Gastrocnemius medialis (tissue), 4 donors: Measurements from ENCODE around the gene PEX5L. TPM values are rescaled to one million over a fixed set of nuclear protein-coding genes. Genes with fewer than 3 reads are reported as not detected.

ENCODE experiments used
- ATAC-seq, 2 donors: fragments of 150-250 bp; one replicate each; pipeline ENCODE4 v1.9.1; 2016
- DNase-seq, 2 donors: peaks; one replicate each; pipeline ENCODE4 v3.0.0-alpha.2; 2019
- H3K27ac ChIP-seq, 4 donors: fragments of 200-600 bp; sonication (generic); 1 replicate in 1 of 4; 2 replicates in 3 of 4; pipeline ENCODE4 v1.5.1; 2016 to 2018; ENCODE audit warnings: mild to moderate bottlenecking in 2 of 4, moderate library complexity in 1 of 4
- H3K27me3 ChIP-seq, 3 donors: fragments of 200-600 bp; sonication (generic) in 2 of 3; 1 replicate in 1 of 3; 2 replicates in 2 of 3; pipeline versions ENCODE4 v1.5.1 to v1.6.0; 2016 to 2019; ENCODE audit warnings: mild to moderate bottlenecking in 1 of 3, moderate library complexity in 1 of 3
- H3K36me3 ChIP-seq, 2 donors: fragments of 200-600 bp; sonication (generic) in 1 of 2; one replicate each; pipeline ENCODE4 v1.5.1; 2017 to 2018
- H3K4me1 ChIP-seq, 2 donors: fragments of 200-600 bp; sonication (generic) in 1 of 2; one replicate each; pipeline ENCODE4 v1.5.1; 2016 to 2017; ENCODE audit warnings: mild to moderate bottlenecking in 2 of 2
- H3K4me3 ChIP-seq, 4 donors: fragments of 200-600 bp; sonication (generic) in 3 of 4; 1 replicate in 1 of 4; 2 replicates in 3 of 4; pipeline ENCODE4 v1.5.1; 2016 to 2019; ENCODE audit warnings: mild to moderate bottlenecking in 2 of 4
- H3K9me3 ChIP-seq, 3 donors: fragments of 200-600 bp; sonication (generic) in 2 of 3; 1 replicate in 1 of 3; 2 replicates in 2 of 3; pipeline ENCODE4 v1.5.1; 2016 to 2019
- CTCF ChIP-seq, 5 experiments: fragments of 450-650 bp in 3 of 5; fragments of 200-600 bp in 2 of 5; sonication (generic) in 2 of 5; IDR thresholded peaks in 4 of 5; conservative IDR thresholded peaks in 1 of 5; 1 replicate in 4 of 5; 2 replicates in 1 of 5; pipeline ENCODE4 v1.5.1; 2016 to 2019; ENCODE audit warnings: antibody characterized with exemption in 5 of 5, mild to moderate bottlenecking in 3 of 5, moderate library complexity in 3 of 5
- POLR2A ChIP-seq, 2 donors: fragments of 450-650 bp; IDR thresholded peaks; one replicate each; pipeline ENCODE4 v1.6.1; 2017; ENCODE audit warnings: antibody characterized with exemption in 2 of 2, mild to moderate bottlenecking in 2 of 2, moderate library complexity in 2 of 2
- in situ Hi-C, 4 donors: fragments of 200-750 bp; cut with MboI; loops; one replicate each; pipeline versions ENCODE4 v1.15.0 to v1.8.0; 2017; ENCODE audit warnings: low sequenced_read_pairs in 4 of 4
- intact Hi-C: fragments of 100-400 bp; cut with DNase I; formaldehyde crosslinking; loops from one replicate; pipeline ENCODE4 v1.15.1; 2023; ENCODE audit warnings: low total_unique reads
- total RNA-seq, 4 donors: library from RNA; depleted of rRNA; stranded (reverse); fragments of >200 nt; gene quantifications; one replicate each; pipeline versions ENCODE4 v1.1.0 to v1.2.3, GENCODE V29; 2016

PEX5L gene
- total RNA-seq, 4 donors from 2014 or later = 0.16 TPM; not detected in 3

- Histone ChIP-seq H3K27ac (no peak overlapping the region), H3K36me3 (no peaks in the 10 kb centered on the region), H3K4me1 (no peaks in the 10 kb centered on the region), H3K4me3 (no peak overlapping the region), H3K9me3 (no peaks in the 10 kb centered on the region), H3K27me3 (no peaks in the 10 kb centered on the region)
- TF ChIP-seq CTCF (IDR thresholded peaks at IDR 0.05 in 4 of 5, conservative IDR thresholded peaks at IDR 0.05 in 1 of 5) (no peak), POLR2A (IDR thresholded peaks at IDR 0.05) (no peak)
- in situ Hi-C loops (no loop called here), intact Hi-C loops (no loop called here)
- no peak for ATAC-seq
- no peak for DNase-seq
Measured at GRCh38 chr3:179958143-179958542, 78.6 kb downstream of the PEX5L start.

- Histone ChIP-seq H3K4me3 (no peak overlapping the region), H3K4me1 (no peaks in the 10 kb centered on the region), H3K36me3 (no peaks in the 10 kb centered on the region), H3K27ac (no peak overlapping the region), H3K27me3 (no peaks in the 10 kb centered on the region), H3K9me3 (no peaks in the 10 kb centered on the region)
- intact Hi-C loops = no loop called here
- TF ChIP-seq POLR2A (IDR thresholded peaks at IDR 0.05) (no peak), CTCF (IDR thresholded peaks at IDR 0.05 in 4 of 5, conservative IDR thresholded peaks at IDR 0.05 in 1 of 5) (no peak)
- in situ Hi-C loops = no loop called here
- ATAC-seq (no peak), DNase-seq (no peak)
Measured at GRCh38 chr3:179957264-179957845, 79.4 kb downstream of the PEX5L start.

- H3K4me1 ChIP-seq = no peaks in the 10 kb centered on the region
- in situ Hi-C loops (no loop called here), intact Hi-C loops (no loop called here)
- no peak overlapping the region for H3K4me3 ChIP-seq
- TF ChIP-seq CTCF (IDR thresholded peaks at IDR 0.05 in 4 of 5, conservative IDR thresholded peaks at IDR 0.05 in 1 of 5) (no peak), POLR2A (IDR thresholded peaks at IDR 0.05) (no peak)
- DNase-seq (no peak), ATAC-seq (no peak)
- H3K36me3 ChIP-seq = no peaks in the 10 kb centered on the region
- no peaks in the 10 kb centered on the region for H3K27me3 ChIP-seq
- no peaks in the 10 kb centered on the region for H3K9me3 ChIP-seq
- no peak overlapping the region for H3K27ac ChIP-seq
Measured at GRCh38 chr3:179956416-179956830, 80.3 kb downstream of the PEX5L start.

- in situ Hi-C loops = no loop called here
- TF ChIP-seq CTCF (IDR thresholded peaks at IDR 0.05 in 4 of 5, conservative IDR thresholded peaks at IDR 0.05 in 1 of 5) = no peak
- no peak for TF ChIP-seq POLR2A (IDR thresholded peaks at IDR 0.05)
- intact Hi-C loops = no loop called here
Measured at GRCh38 chr3:179955809-179956208, 80.9 kb downstream of the PEX5L start.

GRCh38 chr3:179955286-179955685 is 81.5 kb downstream of the PEX5L start:
- Histone ChIP-seq H3K27me3 (no peaks in the 10 kb centered on the region), H3K4me3 (no peak overlapping the region), H3K4me1 (no peaks in the 10 kb centered on the region), H3K9me3 (no peaks in the 10 kb centered on the region), H3K27ac (no peak overlapping the region), H3K36me3 (no peaks in the 10 kb centered on the region)
- TF ChIP-seq POLR2A (IDR thresholded peaks at IDR 0.05) (no peak), CTCF (IDR thresholded peaks at IDR 0.05 in 4 of 5, conservative IDR thresholded peaks at IDR 0.05 in 1 of 5) (no peak)
- intact Hi-C loops (no loop called here), in situ Hi-C loops (no loop called here)
- ATAC-seq = no peak
- DNase-seq = no peak

More at GRCh38 chr3:179955809-179956208, 80.9 kb downstream of the PEX5L start:
- Histone ChIP-seq H3K4me3 (no peak overlapping the region), H3K27me3 (no peaks in the 10 kb centered on the region), H3K9me3 (no peaks in the 10 kb centered on the region), H3K27ac (no peak overlapping the region), H3K36me3 (no peaks in the 10 kb centered on the region), H3K4me1 (no peaks in the 10 kb centered on the region)
- no peak for DNase-seq
- ATAC-seq = no peak
